Measurements from ENCODE around the gene NR1D2. TPM values are rescaled to one million over a fixed set of nuclear protein-coding genes. Genes with fewer than 3 reads are reported as not detected.

The NR1D2 gene
- total RNA-seq, 1 experiment from 2014 or later = 66.0 TPM

DNA sequence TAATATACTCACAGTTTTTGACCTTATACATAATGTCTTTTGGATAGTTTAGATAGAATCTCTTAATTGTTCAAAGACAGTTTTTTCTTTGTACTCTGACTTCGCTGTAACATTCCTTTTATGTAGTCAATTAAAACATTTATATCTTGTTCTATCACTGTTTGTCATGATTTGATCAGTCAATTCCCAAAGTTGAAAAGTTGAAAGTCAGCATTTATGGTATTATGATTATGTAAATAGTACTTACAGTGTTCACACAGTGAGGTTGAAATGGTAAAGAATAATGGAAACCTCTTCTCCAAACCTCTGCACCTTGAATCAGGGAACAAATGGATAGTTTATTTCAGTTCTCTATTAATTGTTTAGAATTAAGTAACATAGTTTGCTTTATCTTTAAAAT, 26.6 kb downstream of the NR1D2 start:
- ChIA-PET CTCF (no interaction called here), POLR2A (ENCODE audit: unreplicated experiment) (no interaction called here)
- peaks cover 9% of the 10 kb centered on the region for H3K4me1 ChIP-seq (replicated peaks; ENCODE audit: insufficient read depth)
- H3K36me3 ChIP-seq (ENCODE audit: low read depth) = peaks cover 67% of the 10 kb centered on the region
- H3K9me2 ChIP-seq (ENCODE audit: insufficient read depth) = no peaks in the 10 kb centered on the region
- DNase-seq = no peak
- no peak overlapping the region for H3K4me2 ChIP-seq
- peaks cover 18% of the 10 kb centered on the region; the same call in 1 of the 2 replicates for H3F3A ChIP-seq (ENCODE audit: insufficient read depth, low read depth)
- peaks cover 20% of the 10 kb centered on the region for H3K79me2 ChIP-seq (ENCODE audit: low read depth)
- no TSS peak for BruUV-seq (replicated peaks)
- intact Hi-C loops (cut with micrococcal nuclease; ENCODE audit: unreplicated experiment) = no loop called here
- H3K9me3 ChIP-seq (ENCODE audit: insufficient read depth, low read depth) = no peaks in the 10 kb centered on the region; the same call in 1 of the 2 replicates
- no peak overlapping the region for H3K4me3 ChIP-seq
- TF ChIP-seq, protein P1, sequence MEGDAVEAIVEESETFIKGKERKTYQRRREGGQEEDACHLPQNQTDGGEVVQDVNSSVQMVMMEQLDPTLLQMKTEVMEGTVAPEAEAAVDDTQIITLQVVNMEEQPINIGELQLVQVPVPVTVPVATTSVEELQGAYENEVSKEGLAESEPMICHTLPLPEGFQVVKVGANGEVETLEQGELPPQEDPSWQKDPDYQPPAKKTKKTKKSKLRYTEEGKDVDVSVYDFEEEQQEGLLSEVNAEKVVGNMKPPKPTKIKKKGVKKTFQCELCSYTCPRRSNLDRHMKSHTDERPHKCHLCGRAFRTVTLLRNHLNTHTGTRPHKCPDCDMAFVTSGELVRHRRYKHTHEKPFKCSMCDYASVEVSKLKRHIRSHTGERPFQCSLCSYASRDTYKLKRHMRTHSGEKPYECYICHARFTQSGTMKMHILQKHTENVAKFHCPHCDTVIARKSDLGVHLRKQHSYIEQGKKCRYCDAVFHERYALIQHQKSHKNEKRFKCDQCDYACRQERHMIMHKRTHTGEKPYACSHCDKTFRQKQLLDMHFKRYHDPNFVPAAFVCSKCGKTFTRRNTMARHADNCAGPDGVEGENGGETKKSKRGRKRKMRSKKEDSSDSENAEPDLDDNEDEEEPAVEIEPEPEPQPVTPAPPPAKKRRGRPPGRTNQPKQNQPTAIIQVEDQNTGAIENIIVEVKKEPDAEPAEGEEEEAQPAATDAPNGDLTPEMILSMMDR (conservative IDR thresholded peaks at IDR 0.05) = no peak
- TF ChIP-seq EZH2 (IDR thresholded peaks at IDR 0.05; ENCODE audit: low read depth) = no peak
- H4K20me1 ChIP-seq (ENCODE audit: insufficient read depth) = no peaks in the 10 kb centered on the region
- no peak overlapping the region for H2AFZ ChIP-seq
- no peak overlapping the region for H3K27ac ChIP-seq
- no peaks in the 10 kb centered on the region for H3K27me3 ChIP-seq (ENCODE audit: insufficient read depth, low read depth)

DNA sequence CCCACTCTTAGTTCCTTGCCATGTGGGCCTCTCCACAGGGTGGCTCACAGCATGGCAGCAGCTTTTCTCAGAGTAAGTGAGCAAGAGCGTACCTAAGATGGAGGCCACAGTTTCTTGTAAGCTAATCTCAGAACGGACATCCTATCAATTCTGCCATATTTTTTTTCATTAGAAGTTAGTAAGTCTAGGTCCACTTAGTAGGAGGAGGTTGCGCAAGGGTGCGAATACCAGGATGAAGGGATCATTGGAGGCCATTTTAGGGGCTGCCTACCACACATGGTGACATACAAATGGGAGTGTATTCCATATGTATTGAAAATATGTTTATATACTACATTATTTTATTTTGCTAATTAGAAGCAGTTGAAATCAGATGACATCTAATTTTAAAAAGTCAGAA, 31.5 kb downstream of the NR1D2 start:
- Histone ChIP-seq H4K20me1 (ENCODE audit: insufficient read depth) (no peaks in the 10 kb centered on the region), H3K27ac (no peak overlapping the region), H3F3A (ENCODE audit: insufficient read depth, low read depth) (peaks cover 4% of the 10 kb centered on the region; the same call in 1 of the 2 replicates), H3K79me2 (ENCODE audit: low read depth) (no peaks in the 10 kb centered on the region), H3K4me3 (no peak overlapping the region), H3K36me3 (ENCODE audit: low read depth) (peaks cover 36% of the 10 kb centered on the region), H2AFZ (no peak overlapping the region), H3K27me3 (ENCODE audit: insufficient read depth, low read depth) (no peaks in the 10 kb centered on the region), H3K4me2 (no peak overlapping the region), H3K4me1 (replicated peaks; ENCODE audit: insufficient read depth) (no peaks in the 10 kb centered on the region), H3K9me2 (ENCODE audit: insufficient read depth) (no peaks in the 10 kb centered on the region), H3K9me3 (ENCODE audit: insufficient read depth, low read depth) (no peaks in the 10 kb centered on the region)
- ChIA-PET CTCF (no interaction called here), POLR2A (ENCODE audit: unreplicated experiment) (no interaction called here)
- no peak for DNase-seq
- BruUV-seq (replicated peaks) = no TSS peak
- TF ChIP-seq EZH2 (IDR thresholded peaks at IDR 0.05; ENCODE audit: low read depth) = no peak
- TF ChIP-seq, protein P1 (conservative IDR thresholded peaks at IDR 0.05) = no peak
- intact Hi-C loops (cut with micrococcal nuclease; ENCODE audit: unreplicated experiment) = no loop called here

DNA sequence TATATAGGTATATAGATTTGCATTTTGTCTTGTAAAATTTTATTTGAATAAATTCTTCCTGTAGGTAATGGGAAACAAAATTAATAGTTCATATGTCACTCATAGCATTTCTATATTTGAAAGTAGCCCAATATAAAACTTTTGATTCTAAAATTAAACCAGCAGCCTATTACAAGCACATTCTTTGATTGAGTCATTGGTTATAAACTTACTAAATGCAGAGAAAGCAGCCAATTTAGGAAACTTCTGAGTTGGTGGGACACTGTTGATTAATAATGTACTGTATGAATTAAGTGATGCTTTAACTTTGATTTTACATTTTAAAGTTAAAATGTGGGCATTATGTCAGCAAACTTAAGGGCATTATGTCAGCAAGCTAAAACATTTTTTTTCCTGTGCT, 34.5 kb downstream of the NR1D2 start:
- Histone ChIP-seq H3K79me2 (ENCODE audit: low read depth) (no peaks in the 10 kb centered on the region), H4K20me1 (ENCODE audit: insufficient read depth) (no peaks in the 10 kb centered on the region), H3F3A (ENCODE audit: insufficient read depth, low read depth) (peaks cover 9% of the 10 kb centered on the region; the same call in 1 of the 2 replicates), H3K4me1 (replicated peaks; ENCODE audit: insufficient read depth) (no peaks in the 10 kb centered on the region), H2AFZ (no peak overlapping the region), H3K27ac (no peak overlapping the region), H3K4me2 (no peak overlapping the region), H3K9me2 (ENCODE audit: insufficient read depth) (no peaks in the 10 kb centered on the region), H3K36me3 (ENCODE audit: low read depth) (peaks cover 14% of the 10 kb centered on the region), H3K4me3 (no peak overlapping the region), H3K9me3 (ENCODE audit: insufficient read depth, low read depth) (no peaks in the 10 kb centered on the region), H3K27me3 (ENCODE audit: insufficient read depth, low read depth) (no peaks in the 10 kb centered on the region)
- ChIA-PET CTCF (no interaction called here), POLR2A (ENCODE audit: unreplicated experiment) (interaction anchor here (0.7 kb wide), 1 partner anchor 16 kb away, joined by 3 read pairs; no protein-coding TSS in a partner anchor)
- no peak for DNase-seq
- no TSS peak for BruUV-seq (replicated peaks)
- intact Hi-C loops (cut with micrococcal nuclease; ENCODE audit: unreplicated experiment) = no loop called here
- TF ChIP-seq EZH2 (IDR thresholded peaks at IDR 0.05; ENCODE audit: low read depth) = no peak
- TF ChIP-seq, protein P1 (conservative IDR thresholded peaks at IDR 0.05) = no peak
